Keratinocyte (primary cell): Measurements from ENCODE around the gene MYOM1. TPM values are rescaled to one million over a fixed set of nuclear protein-coding genes. Genes with fewer than 3 reads are reported as not detected.

Experiments used
- DNase-seq: peaks from one replicate; pipeline ENCODE4 v3.0.0-alpha.2; 2011; ENCODE audit warnings: low read depth, missing footprints, low spot score
- FAIRE-seq: peaks from 2 replicates; lab custom pipeline; 2011; peaks lifted over from hg19 to GRCh38; lab: Jason Lieb, UNC
- H2AFZ ChIP-seq: 2 replicates; pipeline ENCODE4 v1.6.0; 2012; ENCODE audit warnings: low read length, control low read depth, inconsistent platforms; ENCODE audit not compliant: control insufficient read depth
- H3K27ac ChIP-seq: 2 replicates; pipeline ENCODE4 v1.5.1; 2011; ENCODE audit warnings: low read length; ENCODE audit not compliant: control insufficient read depth, insufficient read depth
- H3K27me3 ChIP-seq: 3 replicates; pipeline ENCODE4 v1.6.0; 2011; ENCODE audit warnings: low read length; ENCODE audit not compliant: control insufficient read depth, insufficient read depth; ENCODE audit errors: extremely low read depth
- H3K36me3 ChIP-seq, 2 experiments: 2 replicates in 1 of 2; 3 replicates in 1 of 2; pipeline ENCODE4 v1.5.1; 2011; ENCODE audit warnings: low read length in 2 of 2, mild to moderate bottlenecking in 1 of 2; ENCODE audit not compliant: control insufficient read depth in 2 of 2, insufficient read depth in 2 of 2; ENCODE audit errors: extremely low read depth in 1 of 2
- H3K4me1 ChIP-seq: 3 replicates; pipeline ENCODE4 v1.5.1; 2011; ENCODE audit warnings: low read length; ENCODE audit not compliant: control insufficient read depth, insufficient read depth; ENCODE audit errors: extremely low read depth
- H3K4me2 ChIP-seq: 3 replicates; pipeline ENCODE4 v1.6.0; 2011; ENCODE audit warnings: low read depth, low read length; ENCODE audit not compliant: control insufficient read depth, insufficient read depth; ENCODE audit errors: extremely low read depth
- H3K4me3 ChIP-seq, 3 experiments: fragments of 200-600 bp in 1 of 3; sonication (generic) in 1 of 3; 2 replicates in 2 of 3; 3 replicates in 1 of 3; pipeline ENCODE4 v1.5.1; 2011 to 2016; ENCODE audit warnings: low read length in 3 of 3, mild to moderate bottlenecking in 3 of 3, control low read depth in 2 of 3, inconsistent platforms in 1 of 3, low read depth in 1 of 3, mixed read lengths in 1 of 3, mixed run types in 1 of 3, moderate library complexity in 1 of 3; ENCODE audit not compliant: control insufficient read depth in 2 of 3, insufficient read depth in 2 of 3; ENCODE audit errors: extremely low read depth in 1 of 3
- H3K79me2 ChIP-seq: 2 replicates; pipeline ENCODE4 v1.6.0; 2012; ENCODE audit warnings: low read length; ENCODE audit not compliant: control insufficient read depth, insufficient read depth
- H3K9ac ChIP-seq: 3 replicates; pipeline ENCODE4 v1.6.0; 2011; ENCODE audit warnings: low read length; ENCODE audit not compliant: control insufficient read depth, insufficient read depth; ENCODE audit errors: extremely low read depth
- H3K9me1 ChIP-seq: 3 replicates; pipeline ENCODE4 v1.6.0; 2011; ENCODE audit warnings: low read length; ENCODE audit not compliant: control insufficient read depth, insufficient read depth; ENCODE audit errors: extremely low read depth
- H3K9me3 ChIP-seq: 2 replicates; pipeline ENCODE4 v1.5.1; 2012; ENCODE audit warnings: low read depth, low read length; ENCODE audit not compliant: control insufficient read depth
- H4K20me1 ChIP-seq: 3 replicates; pipeline ENCODE4 v1.6.0; 2011; ENCODE audit warnings: low read length; ENCODE audit not compliant: control insufficient read depth, insufficient read depth; ENCODE audit errors: extremely low read depth
- EZH2 ChIP-seq: IDR thresholded peaks from one replicate; pipeline ENCODE4 v1.6.1; 2012; ENCODE audit warnings: inconsistent platforms, mild to moderate bottlenecking, low read length, moderate library complexity
- dilution Hi-C: fragments of 300-500 bp; cut with MboI; formaldehyde crosslinking; loops from one replicate; pipeline ENCODE4 v1.7.0; 2020; ENCODE audit warnings: low sequenced_read_pairs; ENCODE audit not compliant: extremely low pct_ligation_motif_present
- polyA plus RNA-seq, 5 experiments: library from polyadenylated mRNA; depleted of rRNA in 3 of 5; stranded (reverse) in 3 of 5; stranded (forward) in 1 of 5; unstranded in 1 of 5; fragments of >200 nt; gene quantifications; 1 replicate in 1 of 5; 2 replicates in 3 of 5; 3 replicates in 1 of 5; pipeline versions ENCODE4 v1.2.1 to v1.2.3, GENCODE V29; 2011 to 2012; ENCODE audit warnings: missing spikeins in 2 of 5, low read depth in 1 of 5, low replicate concordance in 1 of 5
- TF ChIP-seq, protein P1 (sequence below), 3 experiments: IDR thresholded peaks in 1 of 3; conservative IDR thresholded peaks in 1 of 3; optimal IDR thresholded peaks in 1 of 3; 2 replicates in 2 of 3; 3 replicates in 1 of 3; pipeline versions ENCODE3 to v1.5.1; 2011; ENCODE audit warnings: low read length in 3 of 3, mild to moderate bottlenecking in 3 of 3, moderate library complexity in 2 of 3, control low read depth in 1 of 3, inconsistent platforms in 1 of 3; ENCODE audit not compliant: insufficient read depth in 2 of 3; ENCODE audit errors: extremely low read depth in 1 of 3

MYOM1 gene
- polyA plus RNA-seq, 1 donor (not counting 4 experiments of a cell fraction or from before 2014, with no cell fraction given): 0.03 TPM

DNA sequence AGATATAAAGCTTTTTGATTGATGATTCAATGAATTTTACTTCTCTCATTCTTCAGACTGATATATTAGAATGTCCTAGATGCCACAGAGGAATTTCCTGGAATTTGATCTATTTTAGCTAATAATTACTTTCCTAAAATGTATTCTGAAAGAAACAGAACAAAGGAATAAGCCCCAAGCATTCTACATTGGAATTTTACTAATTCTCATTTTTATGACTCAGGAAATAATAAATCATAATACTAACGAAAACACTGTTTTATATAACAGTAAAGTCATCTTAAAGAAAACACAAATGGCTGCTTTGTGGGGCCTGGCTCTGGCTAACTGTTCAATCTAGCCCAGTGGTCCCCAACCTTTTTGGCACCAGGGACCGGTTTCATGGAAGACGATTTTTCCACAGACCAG is 138.2 kb downstream of the MYOM1 start:
- H3K9ac ChIP-seq: no peak overlapping the region
- H3K9me3 ChIP-seq: no peaks in the 10 kb centered on the region
- dilution Hi-C loops: no loop called here
- no peak for DNase-seq
- H3K27ac ChIP-seq: no peak overlapping the region
- TF ChIP-seq EZH2: no peak
- TF ChIP-seq, protein P1, sequence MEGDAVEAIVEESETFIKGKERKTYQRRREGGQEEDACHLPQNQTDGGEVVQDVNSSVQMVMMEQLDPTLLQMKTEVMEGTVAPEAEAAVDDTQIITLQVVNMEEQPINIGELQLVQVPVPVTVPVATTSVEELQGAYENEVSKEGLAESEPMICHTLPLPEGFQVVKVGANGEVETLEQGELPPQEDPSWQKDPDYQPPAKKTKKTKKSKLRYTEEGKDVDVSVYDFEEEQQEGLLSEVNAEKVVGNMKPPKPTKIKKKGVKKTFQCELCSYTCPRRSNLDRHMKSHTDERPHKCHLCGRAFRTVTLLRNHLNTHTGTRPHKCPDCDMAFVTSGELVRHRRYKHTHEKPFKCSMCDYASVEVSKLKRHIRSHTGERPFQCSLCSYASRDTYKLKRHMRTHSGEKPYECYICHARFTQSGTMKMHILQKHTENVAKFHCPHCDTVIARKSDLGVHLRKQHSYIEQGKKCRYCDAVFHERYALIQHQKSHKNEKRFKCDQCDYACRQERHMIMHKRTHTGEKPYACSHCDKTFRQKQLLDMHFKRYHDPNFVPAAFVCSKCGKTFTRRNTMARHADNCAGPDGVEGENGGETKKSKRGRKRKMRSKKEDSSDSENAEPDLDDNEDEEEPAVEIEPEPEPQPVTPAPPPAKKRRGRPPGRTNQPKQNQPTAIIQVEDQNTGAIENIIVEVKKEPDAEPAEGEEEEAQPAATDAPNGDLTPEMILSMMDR (optimal IDR thresholded peaks at IDR 0.05 in 1 of 3, IDR thresholded peaks at IDR 0.05 in 1 of 3, conservative IDR thresholded peaks at IDR 0.05 in 1 of 3; ENCODE audit: extremely low read depth in 1 of 3, insufficient read depth in 2 of 3, low read length in 3 of 3): no peak
- H3K36me3 ChIP-seq: no peaks in the 10 kb centered on the region
- no peaks in the 10 kb centered on the region for H3K4me1 ChIP-seq
- no peak overlapping the region for H2AFZ ChIP-seq
- H3K9me1 ChIP-seq: no peaks in the 10 kb centered on the region
- no peak overlapping the region for H3K4me2 ChIP-seq
- no peaks in the 10 kb centered on the region for H4K20me1 ChIP-seq
- no peaks in the 10 kb centered on the region for H3K27me3 ChIP-seq
- H3K79me2 ChIP-seq: no peaks in the 10 kb centered on the region
- no peak for FAIRE-seq
- H3K4me3 ChIP-seq: no peak overlapping the region

DNA sequence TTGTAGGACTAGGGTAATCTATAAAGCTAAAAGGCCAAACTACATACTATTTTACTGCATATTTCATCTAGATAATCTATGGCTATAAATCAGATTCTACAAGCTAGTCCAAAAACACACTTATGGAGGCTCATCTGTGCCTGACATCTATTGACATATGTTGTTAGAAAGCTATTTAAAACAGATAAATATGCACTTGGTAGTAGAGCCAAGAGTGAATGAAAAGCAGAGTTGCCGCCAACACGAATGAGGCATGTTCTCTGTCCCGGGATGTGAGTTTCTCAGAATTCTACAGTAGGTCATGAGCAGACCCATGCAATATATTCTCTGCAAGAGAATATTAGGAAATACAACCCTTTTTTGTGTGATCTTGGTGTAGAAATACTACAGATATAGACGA is 140.1 kb downstream of the MYOM1 start:
- no peak overlapping the region for H2AFZ ChIP-seq
- no peak for FAIRE-seq

More for the DNA sequence above, 140.1 kb downstream of the MYOM1 start:
- H3K27me3 ChIP-seq: no peaks in the 10 kb centered on the region
- dilution Hi-C loops: no loop called here
- TF ChIP-seq EZH2: no peak
- TF ChIP-seq, protein P1 (optimal IDR thresholded peaks at IDR 0.05 in 1 of 3, IDR thresholded peaks at IDR 0.05 in 1 of 3, conservative IDR thresholded peaks at IDR 0.05 in 1 of 3; ENCODE audit: extremely low read depth in 1 of 3, insufficient read depth in 2 of 3, low read length in 3 of 3): no peak
- DNase-seq: no peak
- no peak overlapping the region for H3K4me3 ChIP-seq
- H3K9me3 ChIP-seq: no peaks in the 10 kb centered on the region
- no peaks in the 10 kb centered on the region for H3K79me2 ChIP-seq
- H4K20me1 ChIP-seq: no peaks in the 10 kb centered on the region
- no peaks in the 10 kb centered on the region for H3K9me1 ChIP-seq
- no peak overlapping the region for H3K4me2 ChIP-seq
- no peaks in the 10 kb centered on the region for H3K4me1 ChIP-seq
- no peak overlapping the region for H3K27ac ChIP-seq
- H3K36me3 ChIP-seq: no peaks in the 10 kb centered on the region
- H3K9ac ChIP-seq: no peak overlapping the region
